ENCODE data around the gene TECTB. TPM values are rescaled to one million over a fixed set of nuclear protein-coding genes. Genes with fewer than 3 reads are reported as not detected.

The TECTB gene
- total RNA-seq, 1 experiment from 2014 or later, result not detected

DNA sequence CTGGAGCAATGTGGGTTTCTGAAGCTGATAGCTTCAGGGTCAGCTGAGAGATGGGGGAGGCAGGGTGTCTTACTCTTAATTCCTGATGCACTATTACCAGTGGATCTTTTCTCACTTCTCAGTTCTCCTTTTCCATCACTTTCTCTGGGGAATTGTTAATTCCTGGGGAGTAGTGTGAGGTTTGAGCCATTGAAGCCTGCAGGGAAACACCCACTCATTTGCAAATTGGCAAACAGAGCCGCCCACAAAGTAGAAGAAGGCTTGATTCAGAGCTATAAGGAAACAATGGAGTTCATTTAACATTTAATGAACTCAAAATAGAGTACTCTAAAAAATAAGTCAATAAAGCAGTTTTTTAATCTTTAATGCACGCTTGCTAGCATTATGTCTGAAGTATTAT lies 4.3 kb upstream of the TECTB start:
- H3K4me1 Mint-ChIP-seq (ENCODE audit: low read depth, unreplicated experiment), result no peaks in the 10 kb centered on the region
- H3K9me3 Mint-ChIP-seq (ENCODE audit: low read depth, unreplicated experiment), result no peaks in the 10 kb centered on the region
- H3K4me3 Mint-ChIP-seq (ENCODE audit: low read depth, unreplicated experiment), result no peak overlapping the region
- CTCF ChIA-PET, result interaction anchor here (0.6 kb wide), 1 partner anchor 44 kb away, joined by 3 read pairs; no protein-coding TSS in a partner anchor
- no peak overlapping the region for H3K27ac Mint-ChIP-seq (ENCODE audit: unreplicated experiment)
- BruUV-seq (replicated peaks), result no TSS peak
- intact Hi-C loops (cut with micrococcal nuclease; ENCODE audit: unreplicated experiment), result no loop called here
- no peaks in the 10 kb centered on the region for H3K36me3 Mint-ChIP-seq (ENCODE audit: insufficient read depth, unreplicated experiment)
- no peaks in the 10 kb centered on the region for H3K27me3 Mint-ChIP-seq (ENCODE audit: unreplicated experiment)
- TF ChIP-seq, protein P1, sequence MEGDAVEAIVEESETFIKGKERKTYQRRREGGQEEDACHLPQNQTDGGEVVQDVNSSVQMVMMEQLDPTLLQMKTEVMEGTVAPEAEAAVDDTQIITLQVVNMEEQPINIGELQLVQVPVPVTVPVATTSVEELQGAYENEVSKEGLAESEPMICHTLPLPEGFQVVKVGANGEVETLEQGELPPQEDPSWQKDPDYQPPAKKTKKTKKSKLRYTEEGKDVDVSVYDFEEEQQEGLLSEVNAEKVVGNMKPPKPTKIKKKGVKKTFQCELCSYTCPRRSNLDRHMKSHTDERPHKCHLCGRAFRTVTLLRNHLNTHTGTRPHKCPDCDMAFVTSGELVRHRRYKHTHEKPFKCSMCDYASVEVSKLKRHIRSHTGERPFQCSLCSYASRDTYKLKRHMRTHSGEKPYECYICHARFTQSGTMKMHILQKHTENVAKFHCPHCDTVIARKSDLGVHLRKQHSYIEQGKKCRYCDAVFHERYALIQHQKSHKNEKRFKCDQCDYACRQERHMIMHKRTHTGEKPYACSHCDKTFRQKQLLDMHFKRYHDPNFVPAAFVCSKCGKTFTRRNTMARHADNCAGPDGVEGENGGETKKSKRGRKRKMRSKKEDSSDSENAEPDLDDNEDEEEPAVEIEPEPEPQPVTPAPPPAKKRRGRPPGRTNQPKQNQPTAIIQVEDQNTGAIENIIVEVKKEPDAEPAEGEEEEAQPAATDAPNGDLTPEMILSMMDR (IDR thresholded peaks at IDR 0.05; ENCODE audit: unreplicated experiment), result no peak
- DNase-seq, result no peak

DNA sequence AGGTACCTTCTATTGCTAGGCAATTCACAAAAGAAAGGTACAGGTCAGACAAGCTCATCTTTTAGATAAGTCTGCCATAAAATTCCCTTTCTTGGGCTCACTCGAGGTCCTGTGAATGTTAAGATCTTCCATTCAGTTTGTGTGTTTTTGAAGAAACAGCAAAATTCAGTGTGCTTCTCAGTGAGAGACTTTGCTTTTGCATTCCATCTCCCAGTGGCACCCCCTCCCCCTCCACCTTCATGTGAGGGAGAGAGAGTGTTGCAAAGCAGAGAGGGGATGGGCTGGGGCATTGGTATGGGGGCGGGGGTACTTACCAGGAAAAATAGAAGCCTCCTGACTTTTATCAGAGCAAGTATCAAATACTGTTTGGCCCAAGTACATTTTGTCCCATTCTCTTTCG lies 3.8 kb upstream of the TECTB start:
- no TSS peak for BruUV-seq (replicated peaks)
- DNase-seq, result no peak
- Mint-ChIP-seq H3K9me3 (ENCODE audit: low read depth, unreplicated experiment) (no peaks in the 10 kb centered on the region), H3K27ac (ENCODE audit: unreplicated experiment) (no peak overlapping the region), H3K36me3 (ENCODE audit: insufficient read depth, unreplicated experiment) (no peaks in the 10 kb centered on the region), H3K4me3 (ENCODE audit: low read depth, unreplicated experiment) (no peak overlapping the region), H3K4me1 (ENCODE audit: low read depth, unreplicated experiment) (no peaks in the 10 kb centered on the region), H3K27me3 (ENCODE audit: unreplicated experiment) (no peaks in the 10 kb centered on the region)
- intact Hi-C loops (cut with micrococcal nuclease; ENCODE audit: unreplicated experiment), result no loop called here
- CTCF ChIA-PET, result no interaction called here
- TF ChIP-seq, protein P1 (IDR thresholded peaks at IDR 0.05; ENCODE audit: unreplicated experiment), result no peak

DNA sequence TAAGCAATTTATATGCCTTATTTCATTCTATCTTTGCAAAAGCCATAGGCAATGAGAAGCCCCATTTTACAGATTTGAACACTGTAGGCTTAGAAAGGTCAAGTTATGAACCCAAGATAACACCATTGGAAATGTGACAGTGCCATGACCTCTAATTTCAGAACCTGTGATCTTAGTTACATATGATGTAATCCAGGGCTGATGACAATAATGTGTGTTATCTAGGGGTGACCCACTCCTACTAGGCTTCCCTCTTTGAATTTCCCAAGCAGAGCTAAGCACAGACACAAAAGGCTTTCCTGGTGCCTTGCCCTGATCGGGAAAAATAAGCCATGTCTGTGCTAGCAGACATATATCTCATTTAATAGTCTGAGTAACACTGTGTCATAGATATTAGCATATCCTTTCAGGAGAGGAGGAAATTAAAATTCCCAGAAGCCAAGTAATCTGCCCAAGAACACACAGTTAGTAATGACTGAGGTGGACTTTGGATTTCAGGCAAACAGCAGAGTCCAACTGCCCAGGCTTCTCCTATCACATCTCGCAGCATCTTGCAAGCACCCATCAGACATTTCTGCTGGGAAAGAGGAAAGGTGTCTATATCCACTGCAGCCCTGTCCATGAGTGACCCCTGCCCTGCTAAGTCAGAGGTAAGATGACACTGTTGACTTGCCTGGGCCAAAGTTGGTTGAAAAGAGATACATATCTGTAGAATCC lies 2.8 kb upstream of the TECTB start:
- no peaks in the 10 kb centered on the region for H3K36me3 Mint-ChIP-seq (ENCODE audit: insufficient read depth, unreplicated experiment)
- CTCF ChIA-PET, result no interaction called here
- H3K9me3 Mint-ChIP-seq (ENCODE audit: low read depth, unreplicated experiment), result no peaks in the 10 kb centered on the region
- TF ChIP-seq, protein P1 (IDR thresholded peaks at IDR 0.05; ENCODE audit: unreplicated experiment), result no peak
- H3K4me1 Mint-ChIP-seq (ENCODE audit: low read depth, unreplicated experiment), result no peaks in the 10 kb centered on the region
- H3K27me3 Mint-ChIP-seq (ENCODE audit: unreplicated experiment), result peaks cover 6% of the 10 kb centered on the region
- H3K27ac Mint-ChIP-seq (ENCODE audit: unreplicated experiment), result no peak overlapping the region
- DNase-seq, result no peak
- BruUV-seq (replicated peaks), result no TSS peak
- H3K4me3 Mint-ChIP-seq (ENCODE audit: low read depth, unreplicated experiment), result no peak overlapping the region
- intact Hi-C loops (cut with micrococcal nuclease; ENCODE audit: unreplicated experiment), result no loop called here

DNA sequence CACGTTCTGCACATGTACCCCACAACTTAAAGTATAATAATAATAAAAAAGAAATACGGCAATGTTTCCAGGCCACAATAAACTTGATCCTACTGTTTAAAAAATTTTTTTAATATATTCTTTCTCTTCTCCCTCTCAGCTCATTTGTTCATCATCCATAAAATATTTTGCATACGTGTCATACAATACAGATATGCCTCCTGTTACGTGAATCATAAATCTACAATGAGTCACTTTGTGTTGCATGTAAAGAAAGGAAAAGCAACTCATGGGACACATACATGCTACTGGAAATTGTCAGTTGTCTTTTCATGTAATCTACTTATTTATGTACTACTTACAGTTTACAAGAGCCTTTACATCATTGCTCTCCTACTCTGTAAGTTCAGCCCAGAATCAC lies 1.1 kb upstream of the TECTB start:
- Mint-ChIP-seq H3K36me3 (ENCODE audit: insufficient read depth, unreplicated experiment) (no peaks in the 10 kb centered on the region), H3K4me1 (ENCODE audit: low read depth, unreplicated experiment) (no peaks in the 10 kb centered on the region), H3K27me3 (ENCODE audit: unreplicated experiment) (peaks cover 18% of the 10 kb centered on the region), H3K4me3 (ENCODE audit: low read depth, unreplicated experiment) (no peak overlapping the region), H3K27ac (ENCODE audit: unreplicated experiment) (no peak overlapping the region), H3K9me3 (ENCODE audit: low read depth, unreplicated experiment) (no peaks in the 10 kb centered on the region)
- intact Hi-C loops (cut with micrococcal nuclease; ENCODE audit: unreplicated experiment), result no loop called here
- TF ChIP-seq, protein P1 (IDR thresholded peaks at IDR 0.05; ENCODE audit: unreplicated experiment), result no peak
- BruUV-seq (replicated peaks), result no TSS peak
- CTCF ChIA-PET, result no interaction called here
- DNase-seq, result no peak

Measured in Calu3 (cell line).